Activated CD4-positive, alpha-beta memory T cell treated with anti-CD3 and anti-CD28 coated beads for 36 hours (primary cell): Measurements from ENCODE around the gene RARB. TPM values are rescaled to one million over a fixed set of nuclear protein-coding genes. Genes with fewer than 3 reads are reported as not detected.

Experiments used
- CTCF ChIA-PET: fragments of 350-600 bp; sonication (Branson Sonifier 250); formaldehyde crosslinking; loops from one replicate; lab custom pipeline; 2021; ENCODE audit warnings: antibody characterized with exemption, inconsistent platforms; lab: Charles Lee
- POLR2A ChIA-PET: fragments of 350-600 bp; sonication (Branson Sonifier 250); formaldehyde crosslinking; loops from one replicate; lab custom pipeline; 2021; ENCODE audit warnings: antibody characterized with exemption; lab: Charles Lee
- DNase-seq: peaks from one replicate; pipeline ENCODE4 v3.0.0-alpha.2; 2020
- H3K27ac Mint-ChIP-seq: one replicate; pipeline ENCODE4 v1.8.0; 2021; ENCODE audit warnings: mixed read lengths
- H3K27me3 Mint-ChIP-seq: one replicate; pipeline ENCODE4 v1.8.0; 2021; ENCODE audit warnings: mixed read lengths
- H3K36me3 Mint-ChIP-seq: one replicate; pipeline ENCODE4 v1.8.0; 2021; ENCODE audit warnings: mixed read lengths
- H3K4me1 Mint-ChIP-seq: one replicate; pipeline ENCODE4 v1.8.0; 2021; ENCODE audit warnings: low read depth, mixed read lengths
- H3K4me3 Mint-ChIP-seq: one replicate; pipeline ENCODE4 v1.8.0; 2021; ENCODE audit warnings: mild to moderate bottlenecking, mixed read lengths
- H3K9me3 Mint-ChIP-seq: one replicate; pipeline ENCODE4 v1.8.0; 2021; ENCODE audit warnings: mixed read lengths
- intact Hi-C: fragments of 100-400 bp; cut with micrococcal nuclease; formaldehyde crosslinking; loops from one replicate; pipeline ENCODE4 v1.15.1; 2023
- total RNA-seq, 2 experiments: library from RNA; stranded (reverse); gene quantifications; one replicate each; pipeline ENCODE4 v1.2.3, GENCODE V29; 2021

The RARB gene
- total RNA-seq, 2 experiments from 2014 or later: not detected

- no peak overlapping the region for H3K4me3 Mint-ChIP-seq
- no peaks in the 10 kb centered on the region for H3K36me3 Mint-ChIP-seq
- CTCF ChIA-PET: interaction anchor here (0.6 kb wide), 1 partner anchor 772 kb away, joined by 5 read pairs; no protein-coding TSS in a partner anchor
- peaks cover 3% of the 10 kb centered on the region for H3K4me1 Mint-ChIP-seq
- H3K9me3 Mint-ChIP-seq: no peaks in the 10 kb centered on the region
- no peak for DNase-seq
- H3K27me3 Mint-ChIP-seq: peaks cover 41% of the 10 kb centered on the region
- intact Hi-C loops: no loop called here
- H3K27ac Mint-ChIP-seq: no peak overlapping the region
- POLR2A ChIA-PET: no interaction called here
These were observed 1.7 kb upstream of the RARB start for GRCh38 chr3:25426408-25426807.

GRCh38 chr3:25427155-25427554, 908 bp upstream of the RARB start:
- H3K4me3 Mint-ChIP-seq: no peak overlapping the region
- intact Hi-C loops: no loop called here
- CTCF ChIA-PET: no interaction called here
- POLR2A ChIA-PET: no interaction called here
- no peak overlapping the region for H3K27ac Mint-ChIP-seq
- DNase-seq: no peak
- H3K27me3 Mint-ChIP-seq: peaks cover 45% of the 10 kb centered on the region
- H3K4me1 Mint-ChIP-seq: peaks cover 3% of the 10 kb centered on the region
- no peaks in the 10 kb centered on the region for H3K9me3 Mint-ChIP-seq
- no peaks in the 10 kb centered on the region for H3K36me3 Mint-ChIP-seq

DNA sequence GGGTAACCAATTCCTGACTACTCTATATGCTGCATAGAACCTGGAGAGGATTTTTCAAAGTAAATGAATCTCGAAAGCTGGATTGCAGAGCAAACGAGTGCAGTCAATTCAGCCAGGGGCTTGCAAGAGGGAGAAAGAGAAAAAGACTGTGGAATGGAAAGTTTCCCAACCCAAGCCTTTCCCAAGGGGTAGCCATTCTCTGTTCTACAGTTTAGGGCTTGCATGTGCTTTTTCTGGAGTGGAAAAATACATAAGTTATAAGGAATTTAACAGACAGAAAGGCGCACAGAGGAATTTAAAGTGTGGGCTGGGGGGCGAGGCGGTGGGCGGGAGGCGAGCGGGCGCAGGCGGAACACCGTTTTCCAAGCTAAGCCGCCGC, 511 bp upstream of the RARB start:
- Mint-ChIP-seq H3K27ac (no peak overlapping the region), H3K36me3 (no peaks in the 10 kb centered on the region), H3K4me1 (peaks cover 3% of the 10 kb centered on the region), H3K9me3 (no peaks in the 10 kb centered on the region), H3K4me3 (no peak overlapping the region), H3K27me3 (peaks cover 45% of the 10 kb centered on the region)
- ChIA-PET POLR2A (no interaction called here), CTCF (no interaction called here)
- intact Hi-C loops: no loop called here
- DNase-seq: no peak

- Mint-ChIP-seq H3K9me3 (no peaks in the 10 kb centered on the region), H3K36me3 (no peaks in the 10 kb centered on the region), H3K27me3 (peaks cover 46% of the 10 kb centered on the region), H3K4me1 (peaks cover 3% of the 10 kb centered on the region), H3K4me3 (no peak overlapping the region), H3K27ac (no peak overlapping the region)
- intact Hi-C loops: no loop called here
- ChIA-PET CTCF (no interaction called here), POLR2A (no interaction called here)
- DNase-seq: no peak
These were observed 799 bp downstream of the RARB start for GRCh38 chr3:25428789-25429335.

GRCh38 chr3:25429361-25430286, 1.6 kb downstream of the RARB start:
- H3K27me3 Mint-ChIP-seq: peaks cover 46% of the 10 kb centered on the region
- intact Hi-C loops: loop anchor here (10.0 kb wide), 1 partner anchor 165 kb away; no protein-coding TSS in a partner anchor
- POLR2A ChIA-PET: no interaction called here

GRCh38 chr3:25430287-25430934, 2.3 kb downstream of the RARB start:
- Mint-ChIP-seq H3K27me3 (peaks cover 42% of the 10 kb centered on the region), H3K36me3 (no peaks in the 10 kb centered on the region), H3K9me3 (no peaks in the 10 kb centered on the region), H3K4me1 (peaks cover 3% of the 10 kb centered on the region), H3K27ac (no peak overlapping the region), H3K4me3 (no peak overlapping the region)
- DNase-seq: no peak
- intact Hi-C loops: loop anchor here (10.0 kb wide), 1 partner anchor 164 kb away; no protein-coding TSS in a partner anchor
- ChIA-PET CTCF (no interaction called here), POLR2A (no interaction called here)

More at GRCh38 chr3:25429361-25430286, 1.6 kb downstream of the RARB start:
- CTCF ChIA-PET: no interaction called here
- peaks cover 3% of the 10 kb centered on the region for H3K4me1 Mint-ChIP-seq
- no peaks in the 10 kb centered on the region for H3K36me3 Mint-ChIP-seq
- no peaks in the 10 kb centered on the region for H3K9me3 Mint-ChIP-seq
- H3K27ac Mint-ChIP-seq: no peak overlapping the region
- no peak for DNase-seq
- H3K4me3 Mint-ChIP-seq: no peak overlapping the region

DNA sequence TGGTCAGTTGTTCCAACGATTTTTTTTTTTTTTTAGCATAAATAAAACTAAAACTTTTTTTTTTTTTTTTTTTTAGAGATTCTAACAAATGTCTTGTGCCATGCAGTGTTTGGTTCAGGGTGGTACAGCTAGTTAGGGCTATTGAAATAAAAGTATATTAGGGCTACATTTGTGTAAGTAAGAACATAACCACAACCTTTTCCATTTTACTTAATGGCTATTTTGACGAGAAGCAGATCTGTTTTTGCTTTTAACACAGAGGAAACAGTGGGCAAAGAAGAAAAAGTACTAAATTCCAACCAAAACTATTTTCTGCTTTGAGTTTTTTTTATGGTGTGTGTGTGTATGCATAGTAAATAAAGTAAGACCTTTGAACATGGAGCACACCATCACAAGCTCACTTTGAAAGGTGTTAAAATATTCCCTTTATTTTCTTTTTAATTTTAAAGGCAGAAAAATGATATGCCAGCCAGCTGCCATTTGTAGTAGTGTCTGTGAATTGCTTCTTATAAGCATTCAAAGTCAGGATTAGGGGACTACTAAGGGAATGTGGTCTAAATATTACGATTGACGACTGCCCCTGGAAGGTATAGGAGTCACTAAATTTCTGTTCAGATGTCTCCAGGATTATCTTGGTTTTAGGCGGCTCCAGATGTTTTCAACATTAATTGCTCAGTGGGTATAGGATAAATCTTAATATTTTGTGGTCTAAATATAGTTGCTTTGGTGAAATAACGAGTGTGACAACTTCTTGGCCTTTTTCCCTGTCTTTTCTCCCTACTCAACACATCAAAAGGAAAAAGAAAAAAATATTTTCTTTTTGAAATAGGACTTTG, 3.1 kb downstream of the RARB start:
- no peak overlapping the region for H3K27ac Mint-ChIP-seq
- POLR2A ChIA-PET: no interaction called here
- CTCF ChIA-PET: no interaction called here
- H3K4me1 Mint-ChIP-seq: peaks cover 3% of the 10 kb centered on the region
- no peak overlapping the region for H3K4me3 Mint-ChIP-seq
- peaks cover 40% of the 10 kb centered on the region for H3K27me3 Mint-ChIP-seq
- H3K9me3 Mint-ChIP-seq: no peaks in the 10 kb centered on the region
- H3K36me3 Mint-ChIP-seq: no peaks in the 10 kb centered on the region
- DNase-seq: no peak
- intact Hi-C loops: loop anchor here (10.0 kb wide), 1 partner anchor 164 kb away; no protein-coding TSS in a partner anchor

DNA sequence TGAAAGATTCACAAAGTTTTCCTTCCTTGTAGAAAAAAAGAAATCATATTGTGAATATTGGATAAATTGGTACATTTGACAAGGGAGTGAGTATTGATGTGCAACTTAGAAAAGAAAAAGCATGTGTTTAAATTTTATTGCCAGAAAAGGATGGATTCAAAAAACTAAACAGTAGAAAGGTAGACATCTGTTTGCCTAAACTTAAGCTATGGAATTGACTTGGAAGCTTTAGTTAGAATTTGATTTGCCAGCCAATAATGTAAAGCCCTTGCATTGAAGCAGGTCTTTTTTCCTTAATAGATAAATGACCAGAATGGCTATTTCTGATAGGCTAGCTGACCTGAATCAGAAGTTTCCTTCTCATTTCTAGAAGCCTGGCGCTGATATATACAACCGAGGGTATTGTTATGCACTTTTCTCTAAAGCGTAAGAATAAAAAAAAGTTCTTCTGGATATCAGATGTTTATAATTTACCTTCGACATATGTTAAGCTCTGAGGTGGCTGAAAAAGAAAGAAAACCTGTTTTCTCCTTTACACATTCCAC, 4.2 kb downstream of the RARB start:
- no peak overlapping the region for H3K27ac Mint-ChIP-seq
- ChIA-PET POLR2A (no interaction called here), CTCF (no interaction called here)
- H3K9me3 Mint-ChIP-seq: no peaks in the 10 kb centered on the region
- no peak overlapping the region for H3K4me3 Mint-ChIP-seq
- H3K36me3 Mint-ChIP-seq: no peaks in the 10 kb centered on the region
- DNase-seq: no peak
- H3K27me3 Mint-ChIP-seq: peaks cover 30% of the 10 kb centered on the region
- peaks cover 3% of the 10 kb centered on the region for H3K4me1 Mint-ChIP-seq
- intact Hi-C loops: loop anchor here (10.0 kb wide), 1 partner anchor 163 kb away; no protein-coding TSS in a partner anchor

- no peak overlapping the region for H3K4me3 Mint-ChIP-seq
- DNase-seq: no peak
- no peaks in the 10 kb centered on the region for H3K9me3 Mint-ChIP-seq
- intact Hi-C loops: loop anchor here (10.0 kb wide), 1 partner anchor 162 kb away; no protein-coding TSS in a partner anchor
- ChIA-PET POLR2A (no interaction called here), CTCF (no interaction called here)
- no peaks in the 10 kb centered on the region for H3K36me3 Mint-ChIP-seq
- H3K27me3 Mint-ChIP-seq: peaks cover 21% of the 10 kb centered on the region
- H3K4me1 Mint-ChIP-seq: peaks cover 1% of the 10 kb centered on the region
- H3K27ac Mint-ChIP-seq: no peak overlapping the region
These were observed 5.0 kb downstream of the RARB start for GRCh38 chr3:25433106-25433505.

DNA sequence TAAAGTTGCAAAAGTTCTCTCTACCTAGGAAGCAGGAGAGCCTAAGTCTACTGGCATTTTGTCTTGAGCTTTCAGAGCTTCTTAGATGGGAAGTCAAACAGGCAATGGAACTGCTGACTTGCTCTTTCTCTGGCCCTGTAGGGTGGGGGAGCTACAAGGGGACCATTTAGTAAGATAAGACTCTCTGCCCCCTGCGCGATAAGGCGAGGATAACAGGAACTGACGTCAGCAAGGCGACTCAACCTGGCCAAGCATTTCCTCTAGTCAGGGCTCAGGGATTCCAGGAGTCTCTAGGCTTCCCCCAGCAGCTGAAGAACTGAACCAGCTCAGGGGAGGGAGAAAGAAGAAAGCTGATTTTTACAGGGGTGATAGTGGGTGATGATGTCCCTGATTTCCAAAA, 5.8 kb downstream of the RARB start:
- DNase-seq: no peak
- ChIA-PET POLR2A (no interaction called here), CTCF (no interaction called here)
- H3K36me3 Mint-ChIP-seq: no peaks in the 10 kb centered on the region
- H3K4me3 Mint-ChIP-seq: no peak overlapping the region
- no peaks in the 10 kb centered on the region for H3K4me1 Mint-ChIP-seq
- intact Hi-C loops: loop anchor here (10.0 kb wide), 1 partner anchor 161 kb away; no protein-coding TSS in a partner anchor
- H3K9me3 Mint-ChIP-seq: no peaks in the 10 kb centered on the region
- peaks cover 14% of the 10 kb centered on the region for H3K27me3 Mint-ChIP-seq
- H3K27ac Mint-ChIP-seq: no peak overlapping the region

DNA sequence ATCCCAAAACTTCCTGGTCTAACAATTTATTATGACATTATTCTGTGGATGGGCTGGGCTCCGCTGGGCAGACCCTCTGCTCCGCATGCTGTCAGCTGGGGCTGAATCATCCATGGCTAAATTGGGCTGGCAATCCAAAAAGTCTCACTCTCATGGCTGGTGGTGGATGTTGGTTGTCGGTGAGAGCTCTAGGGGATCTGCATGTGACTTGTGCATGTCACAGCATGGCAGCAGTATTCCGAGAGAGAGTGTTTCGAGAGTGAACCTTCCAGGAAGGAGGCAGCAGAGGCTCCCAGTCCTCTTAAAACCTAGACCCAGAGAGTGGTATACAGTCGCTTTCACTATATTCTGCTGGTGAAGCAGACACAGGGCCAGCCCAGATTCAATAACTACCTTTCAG, 9.9 kb downstream of the RARB start:
- Mint-ChIP-seq H3K27ac (no peak overlapping the region), H3K36me3 (no peaks in the 10 kb centered on the region), H3K27me3 (peaks cover 1% of the 10 kb centered on the region), H3K9me3 (no peaks in the 10 kb centered on the region), H3K4me1 (no peaks in the 10 kb centered on the region), H3K4me3 (no peak overlapping the region)
- CTCF ChIA-PET: no interaction called here
- DNase-seq: no peak
- POLR2A ChIA-PET: no interaction called here
- intact Hi-C loops: loop anchor here (10.0 kb wide), 1 partner anchor 157 kb away; no protein-coding TSS in a partner anchor
